AG04449 (cell line): Measurements from ENCODE around the gene LAMA2.

Experiments
- CTCF ChIA-PET: fragments of 350-600 bp; formaldehyde crosslinking; extraction: SDS; loops from one replicate; lab custom pipeline; 2021; ENCODE audit warnings: antibody characterized with exemption; lab: Yijun Ruan, JAX
- POLR2A ChIA-PET: fragments of 400-600, 350-600 bp; formaldehyde crosslinking; extraction: SDS; loops from one replicate; lab custom pipeline; 2020; ENCODE audit warnings: antibody characterized with exemption, inconsistent platforms; lab: Yijun Ruan, JAX
- DNase-seq: peaks from one replicate; pipeline ENCODE4 v3.0.0-alpha.2; 2010; ENCODE audit warnings: low read depth, low spot score
- H3K4me3 ChIP-seq: 2 replicates; pipeline ENCODE4 v1.5.1; 2011; ENCODE audit warnings: low read depth, mild to moderate bottlenecking, control low read depth, low read length
- CTCF ChIP-seq: IDR thresholded peaks from one replicate; pipeline ENCODE4 v1.5.1; 2011; ENCODE audit warnings: mild to moderate bottlenecking, moderate library complexity, low read length, control low read depth, inconsistent platforms; ENCODE audit not compliant: insufficient read depth; ENCODE audit errors: missing control alignments

LAMA2 gene

GRCh38 chr6:129346964-129347363 is 464.0 kb downstream of the LAMA2 start:
- no peak overlapping the region for H3K4me3 ChIP-seq
- TF ChIP-seq CTCF = no peak
- POLR2A ChIA-PET = no interaction called here
- CTCF ChIA-PET = no interaction called here
- DNase-seq = no peak

- ChIA-PET CTCF (interaction anchor here (1.1 to 1.5 kb wide), 2 partner anchors 20 to 25 kb away, joined by 3 read pairs; no protein-coding TSS in a partner anchor), POLR2A (interaction anchor here (1.1 kb wide), 1 partner anchor 19 kb away, joined by 3 read pairs; no protein-coding TSS in a partner anchor)
- H3K4me3 ChIP-seq = no peak overlapping the region
- TF ChIP-seq CTCF = no peak
- DNase-seq = no peak
Observed at GRCh38 chr6:129350278-129350677, 467.3 kb downstream of the LAMA2 start.

- CTCF ChIA-PET = interaction anchor here (1.1 to 1.5 kb wide), 2 partner anchors 19 to 20 kb away, joined by 3 to 5 read pairs; no protein-coding TSS in a partner anchor
- POLR2A ChIA-PET = no interaction called here
- H3K4me3 ChIP-seq = no peak overlapping the region
- no peak for TF ChIP-seq CTCF
- no peak for DNase-seq
Observed at GRCh38 chr6:129351807-129352206, 468.9 kb downstream of the LAMA2 start.

- no peak for TF ChIP-seq CTCF
- DNase-seq = no peak
- ChIA-PET CTCF (no interaction called here), POLR2A (no interaction called here)
- no peak overlapping the region for H3K4me3 ChIP-seq
Observed at GRCh38 chr6:129353067-129353466, 470.1 kb downstream of the LAMA2 start.

- no peak overlapping the region for H3K4me3 ChIP-seq
- ChIA-PET POLR2A (no interaction called here), CTCF (interaction anchor here (2.5 kb wide), 1 partner anchor 14 kb away, joined by 8 read pairs; no protein-coding TSS in a partner anchor)
- no peak for TF ChIP-seq CTCF
- DNase-seq = no peak
Observed at GRCh38 chr6:129356129-129356528, 473.2 kb downstream of the LAMA2 start.

GRCh38 chr6:129359811-129360681 is 477.1 kb downstream of the LAMA2 start:
- POLR2A ChIA-PET = no interaction called here

More at GRCh38 chr6:129359811-129360681, 477.1 kb downstream of the LAMA2 start:
- H3K4me3 ChIP-seq = no peak overlapping the region
- no peak for TF ChIP-seq CTCF
- DNase-seq = no peak
- CTCF ChIA-PET = interaction anchor here (2.2 kb wide), 1 partner anchor 10 kb away, joined by 14 read pairs; no protein-coding TSS in a partner anchor
